Dedifferentiated amniotic fluid mesenchymal stem cell (primary cell): Measurements from ENCODE around the gene DPH7.
"Not testable (repeated sequence)": the region's sequence is repeated elsewhere in the genome, so short reads cannot be mapped to it uniquely, and the experiment has no call there.

ENCODE experiments used
- DNase-seq: peaks from one replicate; pipeline ENCODE4 v3.0.0-alpha.2; 2016; ENCODE audit errors: extremely low spot score

The DPH7 gene

DNA sequence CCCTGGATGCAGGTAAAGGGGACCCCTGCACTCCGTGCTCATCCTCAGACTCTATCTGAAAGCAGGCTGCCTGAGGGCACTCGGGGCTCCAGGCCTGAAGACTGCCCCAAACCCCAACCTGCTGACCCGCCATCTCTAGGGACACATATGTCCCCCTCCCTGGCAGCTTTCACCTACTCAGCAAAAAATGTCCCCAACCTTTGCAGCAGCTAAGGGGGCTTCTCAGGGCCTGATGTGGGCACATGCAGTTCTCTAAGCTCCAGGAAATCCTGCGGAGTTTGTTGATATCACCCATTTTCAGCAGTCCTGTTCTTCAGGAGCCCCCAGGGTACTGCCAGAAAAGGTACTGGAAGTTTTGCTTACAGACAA lies 2.2 kb upstream of the DPH7 start:
- DNase-seq: no peak

GRCh38 chr9:137580209-137580953 lies 1.7 kb upstream of the DPH7 start:
- no peak for DNase-seq

GRCh38 chr9:137579259-137579604 lies 507 bp upstream of the DPH7 start:
- DNase-seq: no peak

GRCh38 chr9:137575716-137576411 lies 2.9 kb downstream of the DPH7 start:
- no peak for DNase-seq

DNA sequence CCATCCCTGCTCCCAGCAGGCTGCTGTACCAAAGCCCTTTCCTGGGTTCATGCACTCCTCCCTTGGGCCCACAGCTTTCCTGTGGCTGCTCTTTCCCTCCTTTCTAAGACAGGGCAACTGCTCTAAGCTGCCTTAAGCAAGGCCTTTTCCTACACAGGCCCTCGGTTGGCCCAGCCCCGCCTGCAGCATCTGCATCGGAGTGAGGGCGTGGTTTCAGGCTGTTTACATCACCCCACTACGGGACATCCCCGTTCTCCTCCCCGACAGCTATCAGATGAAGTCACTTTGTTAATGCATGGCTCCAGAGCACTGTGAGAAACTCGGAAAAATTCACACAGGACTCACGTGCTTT lies 3.4 kb downstream of the DPH7 start:
- DNase-seq: no peak

GRCh38 chr9:137574192-137574591 lies 4.5 kb downstream of the DPH7 start:
- no peak for DNase-seq

DNA sequence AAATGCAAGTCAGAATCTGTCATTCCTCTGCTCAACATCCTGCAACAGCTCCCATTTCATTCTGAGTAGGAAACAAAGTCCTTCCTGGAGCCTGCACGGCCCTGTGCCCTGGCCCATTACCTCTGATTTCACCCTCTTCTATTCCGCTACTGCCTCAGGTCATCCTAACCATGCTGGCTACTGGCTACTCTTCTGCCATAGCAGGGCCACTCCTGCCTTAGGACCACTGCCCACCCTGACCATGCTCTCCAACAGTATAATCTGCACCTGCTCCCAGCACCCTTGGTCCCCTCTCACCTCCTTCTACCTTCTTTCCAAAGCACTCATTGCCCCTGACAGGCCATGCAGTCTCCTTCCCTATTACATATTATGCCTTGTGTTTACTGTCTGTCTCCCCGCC lies 8.2 kb downstream of the DPH7 start:
- DNase-seq: no peak

GRCh38 chr9:137569609-137570203 lies 9.0 kb downstream of the DPH7 start:
- no peak for DNase-seq

DNA sequence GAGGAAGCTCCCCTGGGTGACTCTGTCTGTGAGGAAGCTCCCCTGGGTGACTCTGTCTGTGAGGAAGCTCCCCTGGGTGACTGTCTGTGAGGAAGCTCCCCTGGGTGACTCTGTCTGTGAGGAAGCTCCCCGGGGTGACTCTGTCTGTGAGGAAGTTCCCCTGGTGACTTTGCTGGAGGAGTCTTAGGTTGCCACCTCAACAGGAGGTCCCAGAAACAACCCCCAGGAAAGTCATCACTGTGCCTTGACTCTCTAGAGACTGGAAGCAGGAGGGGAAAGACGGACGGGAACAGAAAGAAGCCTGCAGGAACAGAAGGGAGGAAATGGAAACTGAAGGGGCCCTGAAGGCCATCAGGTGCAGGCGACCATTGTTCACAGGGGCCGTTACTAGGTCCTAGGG lies 10.3 kb downstream of the DPH7 start:
- DNase-seq: not testable (repeated sequence)

DNA sequence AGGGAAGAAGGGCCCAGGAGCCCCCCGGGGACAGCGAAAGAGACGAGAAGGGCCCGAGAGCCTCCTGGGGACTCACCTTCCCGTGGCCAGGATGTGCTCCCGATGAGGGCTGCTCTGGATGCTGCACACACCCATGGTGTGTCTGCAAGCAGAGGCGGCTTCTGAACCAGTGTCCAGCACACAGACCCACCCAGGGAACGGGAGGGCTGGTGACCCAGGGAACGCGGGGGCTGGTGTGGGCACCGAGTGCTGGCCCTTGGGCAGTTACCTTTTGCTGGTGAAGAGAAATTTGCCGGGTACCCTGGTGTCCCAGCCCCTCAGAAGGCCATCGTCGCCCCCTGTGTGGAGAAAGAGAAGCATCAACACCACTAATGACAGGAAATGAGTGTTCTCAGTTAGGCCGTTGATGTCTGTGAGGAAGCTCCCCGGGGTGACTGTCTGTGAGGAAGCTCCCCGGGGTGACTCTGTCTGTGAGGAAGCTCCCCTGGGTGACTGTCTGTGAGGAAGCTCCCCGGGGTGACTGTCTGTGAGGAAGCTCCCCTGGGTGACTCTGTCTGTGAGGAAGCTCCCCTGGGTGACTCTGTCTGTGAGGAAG lies 13.8 kb downstream of the DPH7 start:
- DNase-seq: no peak

DNA sequence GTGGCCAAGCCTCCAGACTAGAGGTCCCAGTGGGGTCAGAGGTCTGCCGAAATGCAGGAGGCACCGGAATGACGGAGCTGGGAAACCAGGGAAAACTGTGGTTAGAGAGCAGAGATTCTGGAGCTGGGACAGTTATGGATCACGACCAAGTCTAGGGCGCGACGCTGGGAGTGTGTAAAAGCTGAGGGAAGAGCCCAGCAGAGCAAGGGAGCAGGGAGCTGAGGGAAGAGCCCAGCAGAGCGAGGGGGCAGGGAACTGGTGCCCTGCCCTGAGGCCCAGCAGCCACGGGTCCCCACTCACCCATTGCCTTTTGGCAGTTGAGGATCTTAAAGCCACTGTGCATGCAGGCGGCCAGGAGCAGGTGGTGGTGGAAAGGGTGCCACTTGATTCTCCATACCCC lies 14.6 kb downstream of the DPH7 start:
- no peak for DNase-seq

DNA sequence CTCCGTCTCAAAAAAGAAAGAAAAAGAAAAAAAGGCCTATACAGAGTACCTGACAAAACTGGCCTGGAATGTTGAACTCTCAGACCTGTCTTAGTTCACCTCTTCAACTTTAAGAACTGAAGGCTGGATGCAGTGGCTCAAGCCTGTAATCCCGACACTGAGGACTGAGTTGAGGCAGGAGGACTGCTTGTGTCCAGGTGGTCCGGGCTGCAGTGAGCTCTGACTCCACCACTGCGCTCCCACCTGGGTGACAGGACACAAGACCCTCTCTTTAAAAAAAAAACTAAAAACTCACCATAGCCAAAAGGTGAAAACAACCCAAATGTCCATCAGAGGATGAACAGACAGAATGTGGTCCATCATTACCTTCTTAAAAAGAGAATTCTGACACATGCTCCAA lies 20.6 kb downstream of the DPH7 start:
- no peak for DNase-seq

- no peak for DNase-seq
These were observed 22.5 kb downstream of the DPH7 start for GRCh38 chr9:137556069-137556838.

DNA sequence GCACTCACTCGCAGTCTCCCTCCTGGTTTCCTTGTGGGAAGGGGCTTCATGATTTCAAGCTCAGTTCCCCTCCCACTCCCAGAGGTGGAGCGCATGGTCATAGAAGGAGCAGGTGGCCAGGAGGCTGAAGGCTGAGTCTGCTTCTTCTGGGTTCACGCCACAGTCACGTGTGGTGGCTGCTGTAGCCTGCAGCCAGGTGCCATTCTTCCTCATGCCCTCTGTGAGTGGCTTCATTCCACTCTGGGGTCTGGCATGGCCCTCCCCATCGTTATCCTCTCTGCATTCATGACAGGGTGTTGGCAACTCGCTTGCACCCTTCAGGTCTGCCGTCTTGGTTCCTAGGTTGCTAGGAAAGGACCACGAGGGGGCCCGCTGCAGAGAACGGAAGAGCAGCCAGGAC lies 23.5 kb downstream of the DPH7 start:
- DNase-seq: no peak

- no peak for DNase-seq
These were observed 24.4 kb downstream of the DPH7 start for GRCh38 chr9:137554349-137554748.

DNA sequence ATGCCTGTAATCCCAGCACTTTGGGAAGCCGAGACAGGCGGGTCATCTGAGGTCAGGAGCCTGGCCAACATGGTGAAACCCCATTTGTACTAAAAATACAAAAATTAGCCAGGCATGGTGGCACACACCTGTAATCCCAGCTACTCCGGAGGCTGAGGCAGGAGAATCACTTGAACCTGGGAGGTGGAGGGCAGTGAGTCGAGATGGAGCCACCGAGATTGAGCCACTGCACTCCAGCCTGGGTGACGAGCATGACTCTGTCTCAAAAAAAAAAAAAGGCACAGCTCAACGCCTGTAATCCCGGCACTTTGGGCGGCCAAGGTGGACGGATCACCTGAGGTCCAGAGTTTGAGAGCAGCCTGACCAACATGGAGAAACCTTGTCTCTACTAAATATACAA lies 25.1 kb downstream of the DPH7 start:
- DNase-seq: not testable (repeated sequence)

DNA sequence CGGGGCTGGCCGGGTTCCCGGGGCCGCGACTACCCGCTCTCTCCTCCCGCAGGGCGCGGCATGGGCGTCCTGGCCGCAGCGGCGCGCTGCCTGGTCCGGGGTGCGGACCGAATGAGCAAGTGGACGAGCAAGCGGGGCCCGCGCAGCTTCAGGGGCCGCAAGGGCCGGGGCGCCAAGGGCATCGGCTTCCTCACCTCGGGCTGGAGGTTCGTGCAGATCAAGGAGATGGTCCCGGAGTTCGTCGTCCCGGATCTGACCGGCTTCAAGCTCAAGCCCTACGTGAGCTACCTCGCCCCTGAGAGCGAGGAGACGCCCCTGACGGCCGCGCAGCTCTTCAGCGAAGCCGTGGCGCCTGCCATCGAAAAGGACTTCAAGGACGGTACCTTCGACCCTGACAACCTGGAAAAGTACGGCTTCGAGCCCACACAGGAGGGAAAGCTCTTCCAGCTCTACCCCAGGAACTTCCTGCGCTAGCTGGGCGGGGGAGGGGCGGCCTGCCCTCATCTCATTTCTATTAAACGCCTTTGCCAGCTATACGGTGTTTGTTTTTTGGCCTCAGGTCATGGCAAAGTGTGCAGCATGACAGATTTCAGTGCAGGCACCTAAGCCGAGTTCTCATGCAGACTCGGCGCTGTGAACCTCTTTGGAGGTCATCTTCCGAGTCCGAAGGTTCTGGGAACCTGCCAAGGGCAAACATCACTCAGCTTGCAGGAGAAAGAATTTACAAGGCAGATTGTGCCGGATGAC lies 26.5 kb downstream of the DPH7 start:
- DNase-seq: no peak

GRCh38 chr9:137551264-137552021 lies 27.3 kb downstream of the DPH7 start, which contains the start of gene MRPL41:
TSS of gene MRPL41 (plus strand) at chr9:137551879. CDS start at chr9:137552082, 203 bp downstream.
- DNase-seq: peak; percentile 66

GRCh38 chr9:137550958-137551263 lies 27.8 kb downstream of the DPH7 start:
- not testable (repeated sequence) for DNase-seq

DNA sequence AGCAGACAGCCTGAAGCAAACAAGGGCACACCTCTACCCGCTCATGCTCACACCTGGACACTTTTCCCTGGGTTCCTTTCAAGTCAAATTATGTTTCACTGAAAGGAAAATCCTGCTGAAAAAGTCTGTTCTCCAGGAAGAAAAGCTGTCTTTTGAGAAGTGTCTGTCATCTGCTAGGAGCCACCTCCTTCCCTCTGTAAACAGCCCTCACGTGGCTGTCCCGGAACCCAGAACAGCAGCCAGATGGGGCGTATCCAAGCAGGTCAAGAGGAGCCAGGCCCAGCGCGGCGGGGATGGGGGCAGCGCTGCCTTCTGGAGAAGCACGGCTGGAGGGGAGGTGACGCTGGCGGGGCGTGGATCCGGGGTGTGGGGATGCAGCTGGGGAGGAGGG lies 28.5 kb downstream of the DPH7 start, which contains the start of gene PNPLA7:
Gene PNPLA7, minus strand, starts transcription at position 172 of the 391 bp plus-strand sequence. CDS start 205 bp downstream, outside the sequence.
- DNase-seq: peak; percentile 30
